ENCODE results near the gene KCNT2. TPM values are rescaled to one million over a fixed set of nuclear protein-coding genes. Genes with fewer than 3 reads are reported as not detected.

Gene KCNT2
- total and polyA plus RNA-seq, 5 donors from 2014 or later, result not detected

DNA sequence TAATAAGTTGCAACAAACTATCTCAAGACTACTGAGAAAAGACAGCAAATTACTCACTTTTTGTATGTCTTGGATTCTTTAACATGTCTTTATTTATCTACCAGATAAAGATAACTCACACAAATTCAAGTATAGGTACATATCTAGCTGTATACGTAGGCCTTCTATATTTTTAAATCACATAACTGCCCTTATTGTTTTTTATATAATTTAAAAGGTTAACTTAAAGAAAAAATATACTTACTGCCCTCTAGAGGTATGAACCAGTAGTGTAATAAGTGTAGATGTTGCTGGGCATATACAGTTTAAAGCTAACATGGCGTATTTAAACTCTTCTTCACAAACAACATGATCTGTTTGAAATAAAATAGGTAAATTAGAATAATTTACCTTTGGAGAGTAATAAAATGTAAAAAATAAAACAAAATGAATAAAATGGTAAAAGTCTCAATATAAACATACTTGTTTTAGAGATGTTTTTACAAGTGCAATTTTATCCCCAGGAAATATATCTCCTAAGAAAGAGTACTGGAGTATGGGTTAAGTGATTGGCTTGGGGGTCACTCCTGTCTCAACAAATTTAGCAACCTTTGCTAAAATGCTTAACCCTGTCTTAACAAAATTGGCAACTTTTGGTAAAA is 235.2 kb downstream of the KCNT2 start:
- no peak for ATAC-seq (ENCODE audit: low read depth in 2 of 2)
- H3K9me3 Mint-ChIP-seq, result peaks cover 0 to 5% (median 0%) of the 10 kb centered on the region in 7 donors

DNA sequence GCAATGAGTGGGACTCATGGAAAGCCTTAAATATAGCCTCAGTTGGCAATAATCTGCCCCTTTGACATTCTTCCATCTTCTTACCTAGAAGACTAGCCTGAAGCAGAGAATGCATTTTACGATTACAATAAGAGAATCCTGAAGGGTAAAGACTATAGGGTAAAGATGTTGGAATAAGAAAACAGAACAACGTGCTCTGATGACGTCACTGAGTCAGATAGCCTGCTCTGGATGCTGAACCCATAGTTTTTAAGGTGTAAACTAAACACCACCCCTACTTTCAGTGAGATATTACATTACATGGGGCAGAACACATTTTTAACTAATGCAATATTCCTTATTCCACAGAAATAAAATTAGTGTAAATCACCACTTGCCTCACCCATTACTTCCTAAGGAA is 240.4 kb downstream of the KCNT2 start:
- Mint-ChIP-seq H3K4me3 (no peak overlapping the region), H3K4me1 (no peaks in the 10 kb centered on the region), H3K36me3 (no peaks in the 10 kb centered on the region), H3K27me3 (no peaks in the 10 kb centered on the region), H3K9me3 (no peaks in the 10 kb centered on the region), H3K27ac (no peak overlapping the region)
- ATAC-seq (ENCODE audit: low read depth in 2 of 2), result no peak
- no peak overlapping the region for H3K27ac ChIP-seq (ENCODE audit: insufficient read depth, low read length, poor library complexity, severe bottlenecking)
- H3K36me3 ChIP-seq (ENCODE audit: control insufficient read depth, insufficient read depth, low read length), result no peaks in the 10 kb centered on the region
- H3K4me3 ChIP-seq (ENCODE audit: low read depth, low read length), result no peak overlapping the region
- H3K9me3 ChIP-seq (ENCODE audit: control insufficient read depth in 2 of 2, low read length in 2 of 2), result no peaks in the 10 kb centered on the region
- no peaks in the 10 kb centered on the region for H3K4me1 ChIP-seq (ENCODE audit: control insufficient read depth, insufficient read depth, low read length, poor library complexity, severe bottlenecking)
- DNase-seq, result no peak
- no peaks in the 10 kb centered on the region for H3K27me3 ChIP-seq (ENCODE audit: control insufficient read depth, insufficient read depth, low read length)

More for the DNA sequence above, 235.2 kb downstream of the KCNT2 start:
- H3K4me3 ChIP-seq (ENCODE audit: low read depth, low read length), result no peak overlapping the region
- peak in 1 of 3 donors; percentile 38 for DNase-seq
- no peak overlapping the region for H3K27ac ChIP-seq (ENCODE audit: insufficient read depth, low read length, poor library complexity, severe bottlenecking)
- Mint-ChIP-seq H3K27me3 (no peaks in the 10 kb centered on the region), H3K36me3 (no peaks in the 10 kb centered on the region), H3K4me3 (no peak overlapping the region), H3K4me1 (no peaks in the 10 kb centered on the region), H3K27ac (no peak overlapping the region)
- no peaks in the 10 kb centered on the region for H3K27me3 ChIP-seq (ENCODE audit: control insufficient read depth, insufficient read depth, low read length)
- no peaks in the 10 kb centered on the region for H3K36me3 ChIP-seq (ENCODE audit: control insufficient read depth, insufficient read depth, low read length)
- no peaks in the 10 kb centered on the region for H3K4me1 ChIP-seq (ENCODE audit: control insufficient read depth, insufficient read depth, low read length, poor library complexity, severe bottlenecking)
- no peaks in the 10 kb centered on the region for H3K9me3 ChIP-seq (ENCODE audit: control insufficient read depth in 2 of 2, low read length in 2 of 2)

DNA sequence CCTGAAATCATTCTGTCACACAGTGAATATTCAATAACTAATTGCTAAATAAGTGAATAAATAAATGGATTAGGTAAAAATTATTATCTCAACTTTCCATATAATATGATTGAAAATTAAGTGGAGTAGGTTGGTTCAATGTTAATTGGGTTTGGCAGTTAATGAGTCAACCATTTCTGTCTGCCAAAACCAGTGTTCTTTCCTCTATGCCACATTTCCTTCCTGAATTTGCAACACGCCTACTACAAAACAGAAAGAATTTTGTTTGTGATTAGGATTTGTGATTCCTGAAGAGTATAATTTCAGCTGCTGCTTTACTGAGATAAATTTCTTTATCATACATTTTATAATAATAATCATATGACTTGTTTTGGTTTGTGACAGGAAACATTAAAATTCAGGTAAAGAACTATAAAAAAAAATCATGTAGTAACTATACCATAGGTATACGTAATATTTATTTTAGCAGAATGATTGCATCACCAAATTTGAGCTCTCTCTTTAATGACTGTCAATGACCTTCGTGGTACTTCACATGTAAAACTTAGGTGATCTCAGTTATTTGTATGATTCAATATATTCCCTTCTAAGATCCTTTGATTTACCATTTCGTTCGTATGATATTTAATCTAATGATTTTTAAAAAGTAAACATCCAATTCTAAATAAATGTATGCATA is 241.3 kb downstream of the KCNT2 start:
- no peak for DNase-seq
- H3K9me3 ChIP-seq (ENCODE audit: control insufficient read depth in 2 of 2, low read length in 2 of 2), result no peaks in the 10 kb centered on the region
- no peaks in the 10 kb centered on the region for H3K36me3 Mint-ChIP-seq
- no peak overlapping the region for H3K27ac ChIP-seq (ENCODE audit: insufficient read depth, low read length, poor library complexity, severe bottlenecking)
- no peaks in the 10 kb centered on the region for H3K4me1 Mint-ChIP-seq
- H3K27ac Mint-ChIP-seq, result no peak overlapping the region
- no peak overlapping the region for H3K4me3 ChIP-seq (ENCODE audit: low read depth, low read length)
- ATAC-seq (ENCODE audit: low read depth in 2 of 2), result no peak
- no peak overlapping the region for H3K4me3 Mint-ChIP-seq
- no peaks in the 10 kb centered on the region for H3K36me3 ChIP-seq (ENCODE audit: control insufficient read depth, insufficient read depth, low read length)
- H3K27me3 Mint-ChIP-seq, result no peaks in the 10 kb centered on the region
- no peaks in the 10 kb centered on the region for H3K9me3 Mint-ChIP-seq
- H3K27me3 ChIP-seq (ENCODE audit: control insufficient read depth, insufficient read depth, low read length), result no peaks in the 10 kb centered on the region
- H3K4me1 ChIP-seq (ENCODE audit: control insufficient read depth, insufficient read depth, low read length, poor library complexity, severe bottlenecking), result no peaks in the 10 kb centered on the region

DNA sequence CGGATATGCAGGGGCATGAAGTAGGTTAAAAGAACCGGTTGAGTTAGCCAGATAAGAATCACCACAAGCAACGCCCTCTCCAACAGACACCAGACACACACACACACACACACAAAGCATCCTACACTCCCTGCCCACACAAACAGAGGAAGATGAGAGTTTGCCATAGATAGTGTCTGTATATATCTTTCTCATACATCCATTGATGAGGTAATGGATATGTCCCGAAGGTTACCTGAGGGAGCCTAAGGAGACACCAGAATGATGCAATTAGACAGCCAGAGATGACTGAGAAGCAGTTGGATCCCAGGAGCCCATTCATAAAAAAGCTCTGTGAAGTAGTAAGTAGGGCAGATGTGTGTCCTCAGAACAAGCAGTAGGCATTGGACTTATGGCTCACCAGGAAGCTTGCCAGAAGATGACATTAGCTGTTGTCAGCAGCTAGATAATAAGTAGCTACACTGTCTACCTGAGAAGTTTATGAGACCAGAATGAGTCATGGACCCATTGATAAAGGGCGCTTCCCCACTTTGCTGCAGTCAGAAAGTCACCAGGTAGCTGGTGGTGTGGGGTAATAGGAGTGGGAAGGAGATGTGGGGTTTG is 247.0 kb downstream of the KCNT2 start:
- Histone ChIP-seq H3K4me1 (ENCODE audit: control insufficient read depth, insufficient read depth, low read length, poor library complexity, severe bottlenecking) (no peaks in the 10 kb centered on the region), H3K27ac (ENCODE audit: insufficient read depth, low read length, poor library complexity, severe bottlenecking) (no peak overlapping the region), H3K36me3 (ENCODE audit: control insufficient read depth, insufficient read depth, low read length) (no peaks in the 10 kb centered on the region), H3K9me3 (ENCODE audit: control insufficient read depth in 2 of 2, low read length in 2 of 2) (no peaks in the 10 kb centered on the region), H3K4me3 (ENCODE audit: low read depth, low read length) (no peak overlapping the region), H3K27me3 (ENCODE audit: control insufficient read depth, insufficient read depth, low read length) (no peaks in the 10 kb centered on the region)
- no peak for DNase-seq
- H3K27ac Mint-ChIP-seq, result no peak overlapping the region
- no peaks in the 10 kb centered on the region for H3K36me3 Mint-ChIP-seq
- H3K4me1 Mint-ChIP-seq, result no peaks in the 10 kb centered on the region
- ATAC-seq (ENCODE audit: low read depth in 2 of 2), result no peak
- H3K27me3 Mint-ChIP-seq, result no peaks in the 10 kb centered on the region
- peaks cover 0 to 3% (median 0%) of the 10 kb centered on the region in 7 donors for H3K9me3 Mint-ChIP-seq
- no peak overlapping the region for H3K4me3 Mint-ChIP-seq

DNA sequence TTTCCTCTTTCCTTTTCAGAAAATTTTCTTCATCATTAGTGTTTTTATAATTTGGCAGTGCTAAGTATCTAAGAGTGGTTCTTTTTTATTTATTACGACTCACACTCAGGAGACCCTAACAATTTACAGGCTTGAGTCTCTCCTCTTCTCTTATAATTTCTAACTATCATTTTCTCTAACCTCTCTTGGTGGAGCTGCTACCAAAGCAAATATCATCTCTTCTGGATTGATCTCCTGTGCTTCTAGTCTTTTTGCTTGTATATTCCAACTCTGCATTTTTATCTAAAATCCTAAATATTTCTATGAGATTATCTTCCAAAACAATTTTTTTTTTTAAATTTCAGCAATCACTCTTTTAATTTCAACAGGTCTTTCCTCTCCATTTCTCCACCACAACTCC is 250.3 kb downstream of the KCNT2 start:
- H3K9me3 Mint-ChIP-seq, result peaks cover 0 to 4% (median 0%) of the 10 kb centered on the region in 7 donors
- no peaks in the 10 kb centered on the region for H3K4me1 Mint-ChIP-seq
- H3K4me3 Mint-ChIP-seq, result no peak overlapping the region
- Histone ChIP-seq H3K27me3 (ENCODE audit: control insufficient read depth, insufficient read depth, low read length) (no peaks in the 10 kb centered on the region), H3K36me3 (ENCODE audit: control insufficient read depth, insufficient read depth, low read length) (no peaks in the 10 kb centered on the region), H3K4me3 (ENCODE audit: low read depth, low read length) (no peak overlapping the region), H3K4me1 (ENCODE audit: control insufficient read depth, insufficient read depth, low read length, poor library complexity, severe bottlenecking) (no peaks in the 10 kb centered on the region), H3K9me3 (ENCODE audit: control insufficient read depth in 2 of 2, low read length in 2 of 2) (no peaks in the 10 kb centered on the region), H3K27ac (ENCODE audit: insufficient read depth, low read length, poor library complexity, severe bottlenecking) (no peak overlapping the region)
- H3K27me3 Mint-ChIP-seq, result no peaks in the 10 kb centered on the region
- H3K36me3 Mint-ChIP-seq, result no peaks in the 10 kb centered on the region
- ATAC-seq (ENCODE audit: low read depth in 2 of 2) (no peak), DNase-seq (no peak)
- H3K27ac Mint-ChIP-seq, result no peak overlapping the region

DNA sequence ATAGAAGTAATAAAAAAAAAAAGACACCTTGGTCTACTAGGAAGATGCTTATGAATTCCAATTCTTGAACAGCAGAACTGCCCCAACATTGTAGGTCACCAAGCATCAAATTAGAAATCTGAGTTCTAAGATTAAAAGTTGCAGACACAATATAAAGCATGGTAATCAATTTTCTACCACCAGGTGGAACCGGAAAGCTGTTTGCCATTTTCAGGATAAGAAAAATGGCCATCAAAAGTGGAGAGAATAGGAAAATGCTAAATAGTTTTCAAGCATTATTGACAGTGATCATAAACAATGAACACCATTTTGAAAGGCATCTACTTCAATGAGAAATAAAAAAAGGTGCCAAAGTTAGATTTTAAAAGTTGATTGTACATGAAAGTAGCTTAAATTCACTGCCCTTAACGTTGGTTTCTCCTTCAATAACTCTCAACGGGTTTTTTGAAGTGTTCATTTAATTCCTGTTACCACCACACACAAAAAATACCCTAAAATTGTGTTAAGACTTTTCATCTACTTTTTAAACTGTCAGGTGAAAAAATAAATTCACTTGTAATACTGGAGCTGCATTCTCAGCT is 252.9 kb downstream of the KCNT2 start:
- no peaks in the 10 kb centered on the region for H3K36me3 Mint-ChIP-seq
- no peaks in the 10 kb centered on the region for H3K4me1 ChIP-seq (ENCODE audit: control insufficient read depth, insufficient read depth, low read length, poor library complexity, severe bottlenecking)
- H3K4me3 ChIP-seq (ENCODE audit: low read depth, low read length), result no peak overlapping the region
- H3K27ac ChIP-seq (ENCODE audit: insufficient read depth, low read length, poor library complexity, severe bottlenecking), result no peak overlapping the region
- no peak for ATAC-seq (ENCODE audit: low read depth in 2 of 2)
- H3K4me1 Mint-ChIP-seq, result no peaks in the 10 kb centered on the region
- H3K36me3 ChIP-seq (ENCODE audit: control insufficient read depth, insufficient read depth, low read length), result no peaks in the 10 kb centered on the region
- no peaks in the 10 kb centered on the region for H3K27me3 Mint-ChIP-seq
- no peak for DNase-seq
- H3K9me3 ChIP-seq (ENCODE audit: control insufficient read depth in 2 of 2, low read length in 2 of 2), result no peaks in the 10 kb centered on the region
- H3K4me3 Mint-ChIP-seq, result no peak overlapping the region
- H3K9me3 Mint-ChIP-seq, result peaks cover 0 to 4% (median 0%) of the 10 kb centered on the region in 7 donors
- no peaks in the 10 kb centered on the region for H3K27me3 ChIP-seq (ENCODE audit: control insufficient read depth, insufficient read depth, low read length)
- no peak overlapping the region for H3K27ac Mint-ChIP-seq

DNA sequence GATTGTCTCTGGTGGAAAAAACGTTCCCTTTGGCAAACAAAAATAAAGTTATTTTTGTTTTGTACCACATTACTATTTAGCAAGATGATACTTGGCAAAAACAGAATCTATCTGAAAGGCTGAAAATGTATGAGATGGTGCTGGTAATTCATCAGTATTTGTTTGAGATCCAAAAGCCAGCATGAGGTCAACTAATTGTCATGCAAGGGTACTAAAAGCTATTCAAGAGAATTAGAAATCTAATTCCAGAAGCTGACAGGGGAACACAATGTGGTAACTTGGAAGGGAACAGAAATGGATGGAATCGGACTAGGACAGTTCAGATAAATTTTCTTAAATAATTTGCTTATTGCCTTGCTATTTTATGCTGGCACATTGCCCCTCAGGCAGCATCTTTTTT is 263.8 kb downstream of the KCNT2 start:
- no peak for ATAC-seq (ENCODE audit: low read depth in 2 of 2)
- Mint-ChIP-seq H3K9me3 (peaks cover 0 to 2% (median 0%) of the 10 kb centered on the region in 7 donors), H3K27ac (no peak overlapping the region), H3K4me1 (no peaks in the 10 kb centered on the region), H3K4me3 (no peak overlapping the region), H3K36me3 (no peaks in the 10 kb centered on the region), H3K27me3 (no peaks in the 10 kb centered on the region)
- Histone ChIP-seq H3K9me3 (ENCODE audit: control insufficient read depth in 2 of 2, low read length in 2 of 2) (no peaks in the 10 kb centered on the region), H3K27me3 (ENCODE audit: control insufficient read depth, insufficient read depth, low read length) (no peaks in the 10 kb centered on the region), H3K4me1 (ENCODE audit: control insufficient read depth, insufficient read depth, low read length, poor library complexity, severe bottlenecking) (no peaks in the 10 kb centered on the region), H3K27ac (ENCODE audit: insufficient read depth, low read length, poor library complexity, severe bottlenecking) (no peak overlapping the region), H3K36me3 (ENCODE audit: control insufficient read depth, insufficient read depth, low read length) (no peaks in the 10 kb centered on the region), H3K4me3 (ENCODE audit: low read depth, low read length) (no peak overlapping the region)
- no peak for DNase-seq
